HUDEP-2 (cell line): ENCODE results near the gene ATP5ME.
A peak's percentile ranks its signal among the peaks of the same experiment; 100 is the strongest.
"Not testable (repeated sequence)": the region's sequence is repeated elsewhere in the genome, so short reads cannot be mapped to it uniquely, and the experiment has no call there.

ENCODE experiments used
- DNase-seq, 76 experiments: peaks; one replicate each; lab custom pipeline; 2025; ENCODE audit not compliant: unreplicated experiment in 76 of 76; lab: John Stamatoyannopoulos, UW

The ATP5ME gene

DNA sequence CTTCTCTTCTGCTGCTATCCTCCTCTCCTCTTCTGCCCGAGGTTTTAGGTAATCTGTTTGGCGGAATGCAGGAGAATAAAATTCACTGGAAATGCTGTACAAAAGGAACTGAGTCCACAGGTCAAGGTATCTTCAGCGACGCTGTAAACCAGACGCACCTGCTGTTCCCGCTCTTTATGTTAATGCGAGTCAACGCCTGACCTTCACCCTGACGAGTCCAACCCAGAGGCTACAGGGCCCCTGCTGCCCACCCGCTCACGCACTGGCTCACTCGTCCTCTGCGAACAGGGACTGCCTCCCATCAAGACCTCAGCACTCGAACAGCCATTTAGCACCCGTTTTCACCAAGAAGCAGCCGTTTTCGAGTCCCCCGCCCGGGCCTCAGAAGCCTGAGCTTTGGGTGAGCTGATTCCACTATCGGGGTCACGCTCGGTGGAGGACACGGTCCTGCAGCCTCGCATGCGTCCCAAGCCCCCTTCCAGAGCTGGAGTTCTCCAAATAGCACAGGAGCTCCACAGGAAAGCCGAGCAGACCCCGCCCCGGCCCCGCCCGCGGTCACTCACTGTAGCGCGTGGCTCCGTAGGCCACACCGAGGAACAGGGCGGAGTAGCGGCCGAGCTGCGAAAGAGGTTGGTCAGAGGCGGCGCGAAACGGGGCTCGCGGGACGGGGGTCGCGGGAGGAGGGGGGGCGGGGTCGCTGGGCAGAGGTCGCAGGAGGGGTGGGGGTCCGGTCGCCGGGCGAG lies 556 bp downstream of the ATP5ME start:
- DNase-seq: peak in 33 of 76 experiments; percentile 8 to 47 (median 22)

DNA sequence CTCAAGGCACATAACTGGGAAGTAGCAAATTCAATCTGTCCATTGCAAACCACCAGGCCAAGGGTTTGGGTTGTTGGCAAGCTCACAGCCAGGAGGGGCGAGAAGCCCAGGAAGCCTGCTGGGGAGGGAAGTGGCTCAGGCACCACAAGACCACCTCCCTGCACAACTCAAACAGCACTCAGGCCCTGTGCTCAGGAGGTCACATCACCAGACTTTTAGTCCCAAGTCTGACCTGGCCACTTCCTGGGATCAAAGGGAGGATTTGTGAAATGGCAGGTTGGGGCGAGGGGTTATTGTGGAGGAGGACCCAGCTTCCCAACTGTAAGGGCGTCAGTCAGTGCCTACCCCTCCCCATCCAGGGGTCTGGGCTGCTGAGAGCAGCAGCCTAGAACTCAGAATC lies 2.3 kb downstream of the ATP5ME start:
- no peak for DNase-seq

DNA sequence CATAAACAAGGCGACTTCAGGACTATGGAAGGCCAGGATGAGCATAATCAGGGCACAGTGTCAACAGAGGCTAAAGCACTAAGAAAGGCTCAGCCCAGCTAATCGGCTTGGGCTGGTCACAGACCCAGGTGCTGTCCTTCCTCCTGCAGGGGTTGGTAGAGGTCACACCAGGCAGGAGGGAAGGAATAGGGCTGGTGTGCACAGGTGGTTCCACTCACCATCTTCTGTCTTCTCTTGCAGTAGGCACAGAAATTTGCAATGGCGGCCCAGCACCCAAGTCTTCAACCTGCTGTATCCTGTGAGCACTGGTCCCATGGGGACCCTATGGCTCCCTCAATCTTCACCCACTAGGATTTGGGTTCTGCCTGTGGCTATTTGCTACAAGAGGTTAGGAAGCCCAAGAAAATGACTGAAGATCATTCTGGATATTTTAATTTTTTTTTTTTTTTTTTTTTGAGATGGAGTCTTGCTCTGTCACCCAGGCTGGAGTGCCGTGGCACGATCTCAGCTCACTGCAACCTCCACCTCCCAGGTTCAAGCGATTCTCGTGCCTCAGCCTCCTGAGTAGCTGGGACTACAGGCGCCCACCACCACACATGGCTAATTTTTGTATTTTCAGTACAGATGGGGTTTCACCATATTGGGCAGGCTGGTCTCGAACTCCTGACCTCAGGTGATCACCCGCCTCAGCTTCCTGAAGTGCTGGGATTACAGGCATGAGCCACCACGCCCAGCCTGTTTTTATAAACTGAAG lies 4.1 kb downstream of the ATP5ME start:
- not testable (repeated sequence) for DNase-seq

DNA sequence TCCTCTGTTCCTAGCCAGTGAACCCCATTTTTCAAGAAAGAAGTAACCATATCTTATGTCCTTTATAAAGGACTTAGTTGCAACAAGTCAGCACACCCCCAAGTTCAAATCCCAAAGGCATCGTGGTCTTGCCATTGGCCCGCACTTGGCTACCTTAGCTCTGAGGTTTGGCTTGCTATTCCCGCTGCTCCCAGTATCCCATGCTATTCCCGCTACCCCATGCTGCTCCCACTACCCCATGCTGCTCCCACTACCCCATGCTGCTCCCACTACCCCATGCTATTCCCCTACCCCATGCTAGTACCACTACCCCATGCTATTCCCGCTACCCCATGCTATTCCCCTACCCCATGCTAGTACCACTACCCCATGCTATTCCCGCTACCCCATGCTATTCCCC lies 5.9 kb downstream of the ATP5ME start:
- DNase-seq: not testable (repeated sequence)

DNA sequence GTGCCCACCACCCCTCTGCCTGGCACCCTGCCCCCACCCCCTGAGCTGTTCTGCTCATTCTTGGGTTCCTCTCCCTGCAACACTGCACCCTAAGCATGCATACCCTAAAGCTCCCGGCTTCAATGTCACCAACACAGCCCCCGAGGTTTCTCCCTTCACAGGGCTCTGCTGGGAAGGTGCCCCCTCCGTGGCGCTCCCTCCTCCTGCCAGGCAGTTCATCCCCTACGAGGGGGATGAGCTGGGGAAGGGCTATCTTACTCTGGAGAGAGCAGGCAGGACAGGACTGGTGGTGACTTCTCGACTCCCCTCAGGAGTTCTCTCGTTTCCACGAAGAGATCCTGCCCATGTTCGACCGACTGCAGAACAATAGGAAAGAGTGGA lies 6.5 kb downstream of the ATP5ME start:
- no peak for DNase-seq

DNA sequence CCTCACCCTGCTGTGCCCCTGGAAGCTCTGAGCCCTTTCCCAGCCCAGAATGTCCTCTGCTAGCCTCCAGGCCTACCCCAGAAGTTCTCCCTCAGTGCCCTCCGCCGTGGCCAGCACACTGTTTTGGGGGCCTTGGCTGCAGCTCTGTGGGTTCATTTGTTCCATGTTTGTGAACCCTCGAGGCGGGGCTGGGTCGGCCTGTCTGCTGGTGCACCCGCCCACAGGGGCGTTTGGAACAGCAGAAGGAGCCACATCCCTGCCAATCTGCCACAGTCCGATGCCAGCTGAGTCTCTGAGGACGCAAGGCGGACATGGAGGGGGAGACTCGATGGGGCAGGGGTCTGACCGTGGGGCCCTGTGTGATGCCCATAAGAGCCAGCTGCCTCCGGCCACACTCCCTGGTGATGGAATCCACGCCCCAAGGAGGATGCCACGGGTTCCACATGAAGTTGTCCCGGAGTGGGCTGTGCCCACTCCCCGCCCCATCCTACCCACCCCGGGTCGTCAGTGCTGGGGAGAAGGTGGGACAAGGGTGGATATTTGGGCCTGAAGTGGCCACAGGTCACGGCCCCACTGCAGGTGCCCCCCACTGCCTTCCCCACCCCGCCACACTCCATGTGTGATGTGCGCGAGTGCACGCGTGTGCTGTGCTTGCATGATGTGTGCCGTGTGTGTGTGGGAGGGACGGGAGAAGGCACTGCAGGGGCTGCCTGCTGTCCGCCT lies 7.1 kb downstream of the ATP5ME start:
- no peak for DNase-seq

DNA sequence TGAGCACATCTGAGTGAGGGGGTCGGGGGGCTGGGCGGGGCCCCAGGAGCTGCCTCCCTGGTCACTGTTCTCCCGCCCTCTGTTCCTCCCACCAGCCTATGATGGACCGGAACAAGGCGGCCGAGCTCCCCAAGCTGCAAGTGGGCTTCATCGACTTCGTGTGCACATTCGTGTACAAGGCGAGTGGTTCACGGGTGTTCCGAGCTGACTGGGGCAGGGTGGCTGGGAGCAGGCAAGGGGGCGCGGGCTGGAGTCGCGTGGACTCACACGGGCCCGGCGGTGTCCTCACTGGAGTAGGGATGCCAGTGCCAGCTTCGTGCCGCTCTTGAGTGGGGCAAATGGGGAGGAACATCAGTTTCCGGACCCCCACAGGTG lies 7.7 kb downstream of the ATP5ME start:
- no peak for DNase-seq

DNA sequence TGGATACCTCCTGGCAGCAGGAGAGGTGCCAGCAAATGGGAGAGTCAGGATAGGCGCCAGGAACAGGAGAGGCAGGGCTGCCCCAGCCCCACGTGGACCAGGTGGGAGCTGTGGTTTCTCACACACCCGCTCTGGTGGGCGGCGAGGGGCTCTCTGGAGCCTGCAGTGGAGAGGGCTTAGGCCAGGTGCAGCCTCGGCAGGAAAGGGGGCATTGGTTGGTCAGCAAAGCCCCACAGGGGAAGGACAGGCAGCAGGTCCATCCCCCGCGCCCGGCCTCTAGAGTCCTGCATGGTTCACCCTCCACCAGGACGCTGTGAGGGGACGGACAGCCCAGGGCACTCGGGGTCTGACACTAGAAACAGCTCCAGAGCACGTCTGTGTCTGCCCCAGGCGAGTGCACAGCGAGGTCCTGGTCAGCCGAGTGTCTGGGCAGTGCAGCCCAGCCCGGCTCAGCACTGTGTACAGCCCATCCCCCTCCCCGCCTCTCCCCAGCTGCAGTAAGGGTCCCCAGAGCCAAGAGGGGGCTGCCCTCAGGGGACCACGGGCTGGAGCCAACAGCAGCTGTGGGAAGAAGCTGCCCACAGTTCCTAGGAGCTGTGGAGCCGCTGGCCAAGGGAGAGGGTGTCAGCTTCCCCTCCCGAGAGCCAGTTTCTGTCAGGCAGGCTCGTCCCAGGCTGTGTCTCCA lies 8.2 kb downstream of the ATP5ME start:
- DNase-seq: no peak

DNA sequence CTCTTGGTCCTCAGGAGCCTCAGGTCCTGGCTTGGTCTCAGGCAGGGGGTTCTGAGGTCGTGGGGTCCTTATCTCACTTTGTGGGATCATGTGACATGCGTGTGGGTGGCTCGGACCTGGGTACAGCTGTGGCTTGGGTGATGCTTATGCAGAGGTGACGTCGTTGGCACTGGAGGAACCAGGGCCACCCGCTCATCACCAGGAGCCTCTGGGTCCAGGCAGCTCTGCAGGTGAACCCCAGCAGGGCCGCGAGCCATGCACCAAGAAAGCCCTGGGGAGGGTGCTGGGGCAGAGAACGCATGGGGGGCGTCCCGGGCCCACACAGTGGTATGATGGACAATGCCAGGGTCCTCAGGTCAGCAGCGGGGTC lies 8.7 kb downstream of the ATP5ME start:
- DNase-seq: no peak

DNA sequence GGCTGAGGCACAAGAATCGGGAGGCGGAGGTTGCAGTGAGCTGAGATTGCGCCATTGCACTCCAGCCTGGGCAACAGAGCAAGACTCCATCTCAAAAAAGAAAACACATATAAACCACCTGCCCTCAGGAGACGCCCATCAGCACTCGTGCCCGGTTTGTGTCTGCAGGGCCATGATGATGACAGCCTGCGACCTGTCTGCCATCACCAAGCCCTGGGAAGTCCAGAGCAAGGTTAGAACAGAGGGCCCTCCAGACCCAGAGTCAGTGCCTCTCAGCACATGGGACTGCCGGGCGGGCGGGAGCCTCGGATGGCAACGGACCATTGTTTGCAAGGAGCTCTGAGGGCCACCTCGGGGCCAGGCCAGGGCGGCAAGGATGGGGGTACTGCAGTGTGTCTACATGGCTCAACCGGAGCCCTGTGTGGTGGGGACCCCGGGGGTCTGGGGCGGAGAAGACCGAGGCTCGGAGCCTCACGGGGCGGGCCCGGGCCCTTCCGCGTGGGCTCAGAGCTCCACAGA lies 9.3 kb downstream of the ATP5ME start:
- no peak for DNase-seq

DNA sequence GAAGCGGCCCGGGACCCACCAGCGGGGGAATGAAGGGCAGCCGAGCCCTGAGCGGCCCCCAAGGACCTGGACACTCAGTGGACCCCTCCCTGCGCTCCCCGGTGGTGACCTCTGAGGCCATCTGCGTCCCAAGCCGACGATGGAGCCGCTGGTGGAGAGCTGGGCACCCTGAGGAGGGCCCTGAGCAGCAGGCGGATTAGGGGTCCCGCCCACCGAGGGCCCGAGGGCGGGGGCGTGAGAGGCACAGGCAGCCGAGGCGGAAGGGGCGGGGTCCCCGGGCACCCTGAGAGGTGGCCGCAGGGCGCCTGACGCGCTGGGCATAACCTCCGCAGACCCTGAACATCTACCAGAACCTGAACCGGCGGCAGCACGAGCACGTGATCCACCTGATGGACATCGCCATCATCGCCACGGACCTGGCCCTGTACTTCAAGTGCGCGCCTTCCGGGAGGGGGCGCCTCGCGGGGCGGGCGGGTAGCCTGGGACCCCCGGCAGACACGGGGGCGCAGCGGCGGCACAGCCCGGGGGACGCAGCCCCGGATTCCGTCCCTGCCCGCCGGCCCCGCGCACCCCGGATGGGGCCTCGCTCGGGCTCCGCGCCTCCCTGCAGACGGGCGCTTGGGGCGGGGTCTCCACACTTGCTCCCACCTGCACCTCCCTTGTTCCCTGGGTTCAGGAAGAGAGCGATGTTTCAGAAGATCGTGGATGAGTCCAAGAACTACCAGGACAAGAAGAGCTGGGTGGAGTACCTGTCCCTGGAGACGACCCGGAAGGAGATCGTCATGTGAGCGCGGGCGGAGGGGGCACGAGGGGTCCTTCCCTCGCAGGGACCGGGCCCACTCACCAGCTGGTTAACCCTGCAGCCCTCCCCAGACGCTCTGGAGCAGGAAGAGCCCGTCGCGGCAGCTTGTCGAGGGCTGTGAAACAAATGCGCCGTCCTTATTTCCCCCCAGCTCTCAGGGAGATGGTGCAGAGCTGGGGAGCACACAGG lies 10.3 kb downstream of the ATP5ME start:
- peak in 53 of 76 experiments; percentile 2 to 66 (median 45) for DNase-seq

DNA sequence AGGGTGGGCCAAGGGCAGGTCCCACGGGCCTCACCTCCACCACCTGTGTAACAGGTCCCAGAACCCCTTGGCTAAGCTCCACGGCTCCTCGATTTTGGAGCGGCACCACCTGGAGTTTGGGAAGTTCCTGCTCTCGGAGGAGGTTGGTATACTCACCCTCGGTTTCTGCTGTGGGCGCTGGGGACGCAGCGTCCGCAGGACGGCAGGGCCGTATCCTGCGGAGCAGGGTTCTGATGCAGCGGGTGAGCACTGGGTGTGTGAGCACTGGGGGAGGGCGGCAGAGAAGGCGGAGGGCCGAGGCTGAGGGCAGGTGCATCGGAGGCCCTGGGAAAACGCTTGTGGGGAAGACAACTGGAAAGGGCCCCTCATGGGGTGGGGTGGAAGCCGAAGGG lies 11.0 kb downstream of the ATP5ME start:
- no peak for DNase-seq

DNA sequence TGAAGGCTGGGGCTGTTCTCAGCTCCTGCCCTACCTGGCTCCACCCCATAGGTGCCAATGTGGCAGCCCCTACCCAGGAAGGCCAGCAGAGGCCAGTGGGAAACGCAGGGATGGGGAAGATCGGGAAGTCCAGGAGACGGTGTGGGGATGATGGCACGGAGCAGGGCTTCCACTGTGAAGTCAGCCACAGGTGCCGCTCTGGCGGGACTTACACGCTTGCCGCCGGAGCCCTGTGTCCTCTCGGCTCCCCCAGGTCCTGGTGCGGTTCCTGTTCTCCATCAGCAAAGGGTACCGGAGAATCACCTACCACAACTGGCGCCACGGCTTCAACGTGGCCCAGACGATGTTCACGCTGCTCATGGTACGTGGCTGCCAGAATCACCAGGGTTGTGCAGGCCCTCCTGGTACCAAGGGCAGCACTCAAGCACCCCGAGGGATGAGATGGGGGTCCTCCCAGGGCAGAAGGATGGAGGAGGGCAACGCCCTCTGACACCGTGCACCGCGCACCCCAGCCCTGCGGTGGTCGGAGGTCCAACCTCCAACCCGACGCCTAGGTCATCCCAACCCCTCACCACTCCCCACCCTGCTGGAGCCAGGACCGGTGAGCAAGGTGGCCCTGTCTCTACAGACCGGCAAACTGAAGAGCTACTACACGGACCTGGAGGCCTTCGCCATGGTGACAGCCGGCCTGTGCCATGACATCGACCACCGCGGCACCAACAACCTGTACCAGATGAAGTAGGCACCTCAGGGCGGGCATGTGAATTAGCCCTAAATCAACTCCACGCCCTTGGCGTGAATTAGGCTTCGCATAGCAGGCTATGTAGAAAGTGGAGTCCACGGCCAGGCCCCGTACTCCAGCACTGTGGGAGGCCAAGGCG lies 12.0 kb downstream of the ATP5ME start:
- DNase-seq: no peak

DNA sequence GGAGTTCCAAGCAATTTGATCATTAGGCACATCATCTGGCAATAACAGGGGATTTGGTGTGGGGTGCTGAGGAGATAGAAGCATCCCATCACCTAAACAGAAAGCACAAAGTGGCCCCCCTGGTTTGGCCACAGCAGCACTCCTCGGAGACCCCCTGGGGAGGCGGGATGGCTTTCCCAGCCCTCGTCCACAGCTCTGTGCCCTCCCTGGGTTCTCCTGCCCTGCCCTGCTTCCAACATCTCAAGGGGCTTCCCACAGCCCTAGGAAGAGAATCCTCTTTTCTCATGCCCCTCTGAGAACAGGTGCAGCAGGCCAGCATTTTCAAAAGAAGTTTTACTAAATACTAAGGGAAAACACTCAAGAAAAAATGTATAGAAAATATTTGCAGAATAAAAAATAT lies 12.8 kb downstream of the ATP5ME start:
- DNase-seq: no peak

DNA sequence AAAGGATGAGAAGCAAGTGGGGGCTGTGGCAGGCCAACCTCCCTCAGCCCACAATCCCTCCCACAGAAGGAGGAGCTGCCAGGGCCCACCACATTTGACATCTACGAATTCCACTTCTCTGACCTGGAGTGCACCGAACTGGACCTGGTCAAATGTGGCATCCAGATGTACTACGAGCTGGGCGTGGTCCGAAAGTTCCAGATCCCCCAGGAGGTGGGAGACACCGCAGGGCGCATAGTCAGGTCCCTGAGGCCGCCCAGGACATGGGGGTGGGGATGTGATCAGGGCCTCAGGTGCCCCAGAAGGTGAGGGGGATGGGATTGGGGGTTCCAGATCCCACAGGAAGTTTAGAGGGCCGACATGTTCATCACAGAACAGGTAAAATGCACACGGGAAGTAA lies 13.7 kb downstream of the ATP5ME start:
- no peak for DNase-seq

DNA sequence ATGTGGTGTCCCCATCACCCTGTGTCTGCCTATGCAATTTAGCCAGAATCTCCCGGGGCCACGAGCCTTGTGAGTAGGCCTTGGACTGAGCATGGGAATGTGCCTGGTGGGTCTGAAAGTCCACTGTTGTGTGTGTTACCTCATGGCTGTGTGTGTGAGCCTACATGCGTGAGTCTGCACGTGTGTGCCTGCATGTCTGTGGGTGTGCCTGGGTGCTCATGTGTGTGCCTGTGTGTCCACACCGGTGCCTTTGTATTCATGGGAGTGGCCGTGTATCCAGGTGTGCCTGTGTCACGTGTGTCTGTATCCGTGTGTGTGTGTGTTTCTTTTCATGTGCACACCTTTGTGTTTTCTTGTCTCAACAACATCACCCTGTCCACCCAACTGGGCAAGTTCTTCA lies 14.2 kb downstream of the ATP5ME start:
- no peak for DNase-seq

DNA sequence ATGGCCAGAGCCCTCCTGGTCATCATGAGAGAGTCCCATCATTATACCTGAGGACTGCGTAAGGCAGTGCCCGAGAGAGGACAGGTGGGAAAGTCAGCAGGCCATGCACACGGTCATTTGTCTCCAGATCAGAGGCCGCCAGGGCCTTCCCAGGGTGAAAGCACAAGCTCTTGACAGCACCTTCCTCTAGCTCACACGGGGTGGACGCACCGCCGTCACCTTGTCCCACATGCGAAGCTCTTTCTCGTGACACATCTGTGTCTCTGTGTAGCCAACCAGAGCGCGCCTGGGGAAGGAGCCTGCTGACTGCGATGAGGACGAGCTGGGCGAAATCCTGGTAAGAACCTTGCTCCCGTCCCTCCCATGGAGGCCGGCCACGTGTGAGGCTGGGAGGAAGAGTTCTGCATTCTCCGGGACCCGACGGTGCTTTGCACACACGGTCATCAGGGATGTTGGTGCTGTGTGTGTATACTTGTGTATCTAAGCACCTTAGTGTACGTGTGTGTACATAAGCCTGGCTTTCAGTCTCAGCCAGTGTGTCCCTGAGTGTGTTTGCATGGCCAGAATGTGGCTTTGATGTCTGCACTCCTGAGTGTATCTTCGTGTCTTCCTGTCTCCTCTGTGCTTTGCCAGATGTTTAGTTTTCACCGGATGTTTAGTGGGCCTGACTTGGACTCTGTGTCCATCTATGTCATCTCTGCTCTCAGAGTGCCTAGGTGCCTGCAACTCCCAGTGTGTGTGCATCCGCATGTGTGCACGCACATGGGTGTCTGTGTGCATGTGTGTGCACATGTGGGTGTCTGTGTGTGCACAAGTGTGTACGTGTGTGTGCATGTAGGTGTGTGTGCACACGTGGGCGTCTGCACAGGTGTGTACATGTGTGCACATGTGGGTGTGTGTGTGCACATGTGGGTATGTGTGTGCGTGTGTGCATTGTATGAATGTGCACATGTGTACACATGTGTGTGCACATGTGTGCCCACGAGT lies 15.1 kb downstream of the ATP5ME start:
- DNase-seq: no peak
